ENCODE measurements around the gene FAM120A.

The FAM120A gene

DNA sequence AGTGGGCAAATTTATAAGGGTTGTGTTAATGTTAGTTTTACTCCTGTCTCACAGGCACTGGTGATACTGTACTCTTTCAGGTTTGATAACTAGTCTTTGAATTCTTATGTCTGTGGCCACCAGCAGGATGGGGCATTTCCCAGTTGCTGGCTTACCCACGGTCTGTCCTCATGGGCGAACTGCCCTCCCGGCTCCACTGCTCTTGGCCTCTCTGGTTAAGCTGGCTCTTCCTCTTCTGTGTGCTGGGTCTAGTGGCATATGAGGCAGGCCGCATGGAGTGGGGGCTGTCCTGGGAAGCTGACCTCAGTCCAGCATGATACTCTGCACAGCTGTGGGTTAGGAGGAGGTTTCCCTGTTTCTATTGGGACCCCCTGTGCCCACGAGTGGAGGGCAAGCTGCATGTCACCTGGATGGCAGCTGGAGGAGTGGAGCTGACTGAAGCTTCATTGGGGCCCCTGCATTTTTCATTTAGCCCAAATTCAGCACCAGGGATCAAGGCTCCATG, 144.4 kb downstream of the FAM120A start:
- H3K4me3 ChIP-seq = no peak overlapping the region
- peaks cover 0 to 53% (median 26%) of the 10 kb centered on the region in 4 donors for H3K4me1 ChIP-seq
- intact Hi-C loops (cut with DNase I; ENCODE audit: low total_unique reads) = no loop called here
- no peak overlapping the region for H3K27ac ChIP-seq
- H3K27me3 ChIP-seq = no peaks in the 10 kb centered on the region
- no peak for TF ChIP-seq CTCF (IDR thresholded peaks at IDR 0.05)
- no peaks in the 10 kb centered on the region for H3K9me3 ChIP-seq
- DNase-seq = peak in 1 of 2 donors; percentile 50
- H3K36me3 ChIP-seq = no peaks in the 10 kb centered on the region

DNA sequence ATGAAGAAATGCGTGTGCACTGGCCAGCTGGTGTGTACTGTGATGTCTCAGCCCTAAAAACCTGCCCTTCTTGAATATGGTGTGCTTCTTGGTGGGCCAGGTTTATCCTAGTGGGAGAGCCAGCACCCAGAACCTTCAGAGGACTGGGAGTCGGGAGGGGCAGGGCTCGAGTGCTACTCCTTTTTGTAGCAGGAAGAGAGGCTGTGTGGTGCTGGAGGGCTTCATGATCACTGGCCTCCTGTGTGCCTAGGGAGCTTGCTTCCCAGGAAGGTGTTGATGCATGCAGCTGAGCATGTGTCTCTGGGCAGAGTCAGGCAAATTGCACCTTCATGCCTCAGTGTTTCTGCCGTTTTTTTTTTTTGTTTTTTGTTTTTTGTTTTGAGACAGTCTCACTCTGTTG, 144.9 kb downstream of the FAM120A start:
- H3K36me3 ChIP-seq = no peaks in the 10 kb centered on the region
- H3K4me3 ChIP-seq = no peak overlapping the region
- intact Hi-C loops (cut with DNase I; ENCODE audit: low total_unique reads) = no loop called here
- H3K4me1 ChIP-seq = peaks cover 0 to 48% (median 24%) of the 10 kb centered on the region in 4 donors
- peak in 1 of 2 donors; percentile 12 for DNase-seq
- no peaks in the 10 kb centered on the region for H3K27me3 ChIP-seq
- no peaks in the 10 kb centered on the region for H3K9me3 ChIP-seq
- H3K27ac ChIP-seq = no peak overlapping the region
- no peak for TF ChIP-seq CTCF (IDR thresholded peaks at IDR 0.05)

DNA sequence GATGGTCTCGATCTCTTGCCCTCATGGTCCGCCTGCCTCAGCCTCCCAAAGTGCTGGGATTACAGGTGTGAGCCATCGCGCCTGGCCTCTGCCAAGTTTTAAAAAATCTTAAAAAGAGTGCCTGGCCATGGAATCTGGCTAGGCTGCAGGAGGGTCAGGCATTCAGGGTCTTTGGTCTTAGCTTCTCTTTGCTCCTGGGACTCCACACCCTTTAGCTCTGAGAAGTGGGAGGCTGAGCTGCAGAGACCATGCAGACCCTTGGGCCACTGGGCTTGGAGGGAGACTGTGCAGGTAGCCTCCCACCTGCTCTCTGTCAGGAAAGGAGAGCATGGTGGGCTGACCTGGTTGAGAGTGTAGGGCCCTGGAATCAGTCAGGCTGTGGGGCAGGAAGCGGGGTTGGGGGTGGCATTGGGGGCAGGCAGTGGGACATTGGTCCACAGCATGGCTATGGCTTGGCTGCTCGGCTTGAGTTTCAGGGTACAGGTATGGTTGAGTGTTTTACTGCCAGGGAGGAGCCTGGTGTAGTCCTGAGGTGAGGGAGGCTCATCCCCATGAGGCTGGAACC, 145.7 kb downstream of the FAM120A start:
- peaks cover 0 to 41% (median 20%) of the 10 kb centered on the region in 4 donors for H3K4me1 ChIP-seq
- DNase-seq = peak in 1 of 2 donors; percentile 37

GRCh38 chr9:93597871-93598646, 146.6 kb downstream of the FAM120A start:
- Histone ChIP-seq H3K4me3 (no peak overlapping the region), H3K36me3 (no peaks in the 10 kb centered on the region), H3K27ac (no peak overlapping the region), H3K9me3 (no peaks in the 10 kb centered on the region), H3K4me1 (peaks cover 0 to 35% (median 16%) of the 10 kb centered on the region in 4 donors), H3K27me3 (no peaks in the 10 kb centered on the region)
- intact Hi-C loops (cut with DNase I; ENCODE audit: low total_unique reads) = no loop called here
- DNase-seq = peak in 1 of 2 donors; percentile 34
- no peak for TF ChIP-seq CTCF (IDR thresholded peaks at IDR 0.05)

More for the DNA sequence above, 145.7 kb downstream of the FAM120A start:
- Histone ChIP-seq H3K36me3 (no peaks in the 10 kb centered on the region), H3K9me3 (no peaks in the 10 kb centered on the region), H3K27ac (no peak overlapping the region), H3K27me3 (no peaks in the 10 kb centered on the region), H3K4me3 (no peak overlapping the region)
- TF ChIP-seq CTCF (IDR thresholded peaks at IDR 0.05) = no peak
- intact Hi-C loops (cut with DNase I; ENCODE audit: low total_unique reads) = no loop called here

GRCh38 chr9:93598647-93599241, 147.3 kb downstream of the FAM120A start:
- DNase-seq = peak in 1 of 2 donors; percentile 53
- H3K27ac ChIP-seq = no peak overlapping the region
- TF ChIP-seq CTCF (IDR thresholded peaks at IDR 0.05) = no peak
- no peaks in the 10 kb centered on the region for H3K36me3 ChIP-seq
- intact Hi-C loops (cut with DNase I; ENCODE audit: low total_unique reads) = no loop called here
- no peak overlapping the region for H3K4me3 ChIP-seq
- no peaks in the 10 kb centered on the region for H3K9me3 ChIP-seq
- peaks cover 0 to 32% (median 18%) of the 10 kb centered on the region in 4 donors for H3K4me1 ChIP-seq
- H3K27me3 ChIP-seq = no peaks in the 10 kb centered on the region
